ENCODE measurements around the gene PLEKHB2. TPM values are rescaled to one million over a fixed set of nuclear protein-coding genes. Genes with fewer than 3 reads are reported as not detected.
A peak's percentile ranks its signal among the peaks of the same experiment; 100 is the strongest.
"Not testable (repeated sequence)": the region's sequence is repeated elsewhere in the genome, so short reads cannot be mapped to it uniquely, and the experiment has no call there.

The PLEKHB2 gene
- total RNA-seq, 1 donor from 2014 or later, result 53.9 TPM

DNA sequence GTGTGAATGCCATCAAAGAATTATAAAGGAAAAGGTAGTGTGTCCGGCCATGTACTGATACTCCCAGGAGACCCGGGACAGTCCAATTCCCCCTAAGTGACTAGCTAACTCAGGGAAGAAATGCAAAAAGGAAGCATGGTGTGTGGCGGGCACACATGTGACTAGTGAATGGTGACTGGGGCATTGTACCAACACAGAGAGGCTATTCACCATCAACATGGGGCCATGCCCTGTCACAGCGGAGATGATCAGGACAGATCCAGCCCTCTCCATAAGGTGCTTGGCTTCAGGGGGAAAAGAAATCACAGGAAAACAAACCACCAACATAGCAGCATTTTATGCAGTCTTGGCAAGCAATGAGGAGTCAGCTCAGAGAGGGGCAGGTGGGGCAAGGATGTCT, 46.2 kb upstream of the PLEKHB2 start:
- no peak overlapping the region for H3K27ac Mint-ChIP-seq (ENCODE audit: unreplicated experiment)
- H3K4me1 Mint-ChIP-seq (ENCODE audit: unreplicated experiment), result peaks cover 31% of the 10 kb centered on the region
- H3K9me3 Mint-ChIP-seq (ENCODE audit: unreplicated experiment), result no peaks in the 10 kb centered on the region
- no peak for DNase-seq (ENCODE audit: extremely low spot score, unreplicated experiment)
- TF ChIP-seq, protein P1, sequence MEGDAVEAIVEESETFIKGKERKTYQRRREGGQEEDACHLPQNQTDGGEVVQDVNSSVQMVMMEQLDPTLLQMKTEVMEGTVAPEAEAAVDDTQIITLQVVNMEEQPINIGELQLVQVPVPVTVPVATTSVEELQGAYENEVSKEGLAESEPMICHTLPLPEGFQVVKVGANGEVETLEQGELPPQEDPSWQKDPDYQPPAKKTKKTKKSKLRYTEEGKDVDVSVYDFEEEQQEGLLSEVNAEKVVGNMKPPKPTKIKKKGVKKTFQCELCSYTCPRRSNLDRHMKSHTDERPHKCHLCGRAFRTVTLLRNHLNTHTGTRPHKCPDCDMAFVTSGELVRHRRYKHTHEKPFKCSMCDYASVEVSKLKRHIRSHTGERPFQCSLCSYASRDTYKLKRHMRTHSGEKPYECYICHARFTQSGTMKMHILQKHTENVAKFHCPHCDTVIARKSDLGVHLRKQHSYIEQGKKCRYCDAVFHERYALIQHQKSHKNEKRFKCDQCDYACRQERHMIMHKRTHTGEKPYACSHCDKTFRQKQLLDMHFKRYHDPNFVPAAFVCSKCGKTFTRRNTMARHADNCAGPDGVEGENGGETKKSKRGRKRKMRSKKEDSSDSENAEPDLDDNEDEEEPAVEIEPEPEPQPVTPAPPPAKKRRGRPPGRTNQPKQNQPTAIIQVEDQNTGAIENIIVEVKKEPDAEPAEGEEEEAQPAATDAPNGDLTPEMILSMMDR (IDR thresholded peaks at IDR 0.05), result no peak
- peaks cover 23% of the 10 kb centered on the region for H3K36me3 Mint-ChIP-seq (ENCODE audit: unreplicated experiment)
- no peak overlapping the region for H3K4me3 Mint-ChIP-seq (ENCODE audit: unreplicated experiment)
- no peaks in the 10 kb centered on the region for H3K27me3 Mint-ChIP-seq (ENCODE audit: unreplicated experiment)

DNA sequence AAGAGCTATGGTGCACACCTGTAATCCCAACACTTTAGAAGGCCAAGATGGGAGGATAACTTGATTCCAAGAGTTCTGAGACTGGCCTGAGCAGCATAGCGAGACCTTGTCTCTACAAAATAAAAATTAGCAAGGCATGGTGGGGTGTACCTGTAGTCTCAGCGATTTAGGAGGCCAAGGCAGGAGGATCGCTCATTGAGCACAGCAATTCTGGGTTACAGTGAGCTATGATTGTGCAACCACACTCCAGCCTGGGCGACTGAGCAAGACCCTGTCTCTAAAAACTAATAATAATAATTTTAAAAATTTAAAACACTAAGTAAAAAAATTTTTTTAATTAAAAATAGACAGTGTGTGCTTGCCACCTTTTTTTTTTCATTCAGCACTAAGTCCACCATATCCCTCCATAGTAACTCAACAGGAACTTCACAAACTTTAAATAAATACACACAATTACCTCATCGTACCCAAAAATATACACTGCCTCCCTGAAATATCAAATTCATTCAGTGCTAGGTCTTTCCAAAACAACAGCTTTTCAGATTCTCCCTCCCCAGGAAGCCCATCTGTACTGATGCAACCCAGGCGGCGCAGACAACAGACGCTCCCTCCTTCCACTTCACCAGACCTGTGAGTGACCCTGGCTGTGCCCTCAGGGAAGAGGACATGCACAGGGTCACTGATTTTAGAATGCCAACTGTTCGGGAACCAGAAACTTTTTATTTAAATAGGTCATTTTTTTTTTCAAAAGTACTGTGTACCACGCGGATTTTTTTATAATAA, 41.4 kb upstream of the PLEKHB2 start:
- Mint-ChIP-seq H3K27ac (ENCODE audit: unreplicated experiment) (peak overlapping the region; percentile 64), H3K4me1 (ENCODE audit: unreplicated experiment) (peaks cover 20% of the 10 kb centered on the region), H3K9me3 (ENCODE audit: unreplicated experiment) (no peaks in the 10 kb centered on the region), H3K4me3 (ENCODE audit: unreplicated experiment) (no peak overlapping the region), H3K27me3 (ENCODE audit: unreplicated experiment) (no peaks in the 10 kb centered on the region), H3K36me3 (ENCODE audit: unreplicated experiment) (peaks cover 17% of the 10 kb centered on the region)
- no peak for DNase-seq (ENCODE audit: extremely low spot score, unreplicated experiment)
- TF ChIP-seq, protein P1 (IDR thresholded peaks at IDR 0.05), result no peak

DNA sequence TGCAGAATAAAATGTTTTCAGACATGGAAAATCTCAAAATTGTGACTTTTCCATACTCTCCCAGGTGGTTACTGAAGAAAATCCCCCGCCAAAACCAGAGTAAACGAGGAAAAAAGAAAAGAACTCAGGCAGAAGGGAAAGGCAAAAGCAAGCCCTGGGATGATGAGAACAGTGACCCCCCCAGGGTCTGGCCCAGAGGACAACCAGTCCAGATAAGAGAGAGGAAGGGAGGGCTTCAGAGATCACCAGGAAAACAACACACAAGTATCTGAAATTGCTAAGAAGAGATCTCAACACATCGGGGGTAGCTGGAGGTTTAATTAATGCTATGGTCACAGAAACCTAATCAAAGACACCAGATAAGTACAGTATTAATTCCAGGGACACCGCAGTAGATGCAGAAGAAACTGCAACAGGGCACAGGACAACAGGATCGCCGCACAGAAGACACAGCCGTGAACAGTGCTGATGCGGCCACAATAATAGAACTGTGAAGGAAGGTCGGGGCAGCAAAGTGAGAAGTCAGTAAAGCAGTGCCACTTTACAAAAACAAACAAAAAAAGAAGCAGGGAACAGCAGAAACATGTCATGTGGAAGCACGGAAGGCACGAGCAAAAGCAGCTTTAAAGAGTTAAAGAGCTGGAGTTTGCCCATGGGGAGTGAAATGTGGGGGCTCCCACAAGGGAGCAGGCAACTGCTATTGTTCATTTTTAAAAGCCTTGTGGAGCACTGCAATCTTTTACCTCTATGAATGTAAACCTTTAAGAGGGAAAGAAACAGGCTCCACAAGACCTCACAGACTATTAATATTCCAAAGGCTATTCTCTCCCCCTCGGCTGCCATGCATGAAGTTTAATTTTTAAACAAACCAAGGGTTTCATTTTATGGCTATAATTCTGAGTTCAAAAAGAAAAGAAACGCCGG, 40.3 kb upstream of the PLEKHB2 start:
- TF ChIP-seq, protein P1 (IDR thresholded peaks at IDR 0.05), result no peak
- Mint-ChIP-seq H3K27ac (ENCODE audit: unreplicated experiment) (peak overlapping the region; percentile 19), H3K9me3 (ENCODE audit: unreplicated experiment) (no peaks in the 10 kb centered on the region), H3K36me3 (ENCODE audit: unreplicated experiment) (peaks cover 17% of the 10 kb centered on the region), H3K4me3 (ENCODE audit: unreplicated experiment) (no peak overlapping the region), H3K4me1 (ENCODE audit: unreplicated experiment) (peaks cover 20% of the 10 kb centered on the region), H3K27me3 (ENCODE audit: unreplicated experiment) (no peaks in the 10 kb centered on the region)
- DNase-seq (ENCODE audit: extremely low spot score, unreplicated experiment), result no peak

DNA sequence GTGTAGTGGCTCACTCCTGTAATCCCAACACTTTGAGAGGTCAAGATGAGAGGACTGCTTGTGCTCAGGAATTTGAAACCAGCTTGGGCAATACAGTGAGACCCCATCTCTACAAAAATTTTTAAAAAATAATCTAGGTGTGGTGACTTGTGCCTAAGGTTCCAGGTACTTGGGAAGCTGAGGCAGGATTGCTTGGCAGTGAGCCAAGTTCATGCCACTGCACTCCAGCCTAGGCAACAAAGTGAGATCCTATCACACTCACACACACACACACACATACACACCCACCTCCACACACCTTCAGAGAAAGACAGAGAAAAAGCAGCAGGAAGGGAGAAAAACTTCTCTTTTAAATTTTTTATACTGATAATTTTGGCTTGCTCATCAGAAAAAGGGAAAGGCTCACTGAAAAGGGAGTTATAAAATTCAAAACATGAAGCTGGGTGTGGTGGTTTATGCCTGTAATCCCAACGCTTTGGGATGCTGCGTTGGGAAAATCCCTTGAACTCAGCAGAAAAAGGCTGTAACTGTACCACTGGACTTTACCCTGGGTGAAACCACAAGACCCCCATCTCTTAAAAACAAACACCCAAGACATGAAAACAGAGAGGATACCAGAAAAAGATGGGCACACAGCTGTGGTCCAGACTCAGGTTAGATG, 37.5 kb upstream of the PLEKHB2 start:
- no peak for DNase-seq (ENCODE audit: extremely low spot score, unreplicated experiment)
- peak overlapping the region; percentile 8 for H3K27ac Mint-ChIP-seq (ENCODE audit: unreplicated experiment)
- TF ChIP-seq, protein P1 (IDR thresholded peaks at IDR 0.05), result no peak
- no peaks in the 10 kb centered on the region for H3K27me3 Mint-ChIP-seq (ENCODE audit: unreplicated experiment)
- H3K4me3 Mint-ChIP-seq (ENCODE audit: unreplicated experiment), result no peak overlapping the region
- H3K9me3 Mint-ChIP-seq (ENCODE audit: unreplicated experiment), result no peaks in the 10 kb centered on the region
- peaks cover 28% of the 10 kb centered on the region for H3K36me3 Mint-ChIP-seq (ENCODE audit: unreplicated experiment)
- H3K4me1 Mint-ChIP-seq (ENCODE audit: unreplicated experiment), result peaks cover 15% of the 10 kb centered on the region

DNA sequence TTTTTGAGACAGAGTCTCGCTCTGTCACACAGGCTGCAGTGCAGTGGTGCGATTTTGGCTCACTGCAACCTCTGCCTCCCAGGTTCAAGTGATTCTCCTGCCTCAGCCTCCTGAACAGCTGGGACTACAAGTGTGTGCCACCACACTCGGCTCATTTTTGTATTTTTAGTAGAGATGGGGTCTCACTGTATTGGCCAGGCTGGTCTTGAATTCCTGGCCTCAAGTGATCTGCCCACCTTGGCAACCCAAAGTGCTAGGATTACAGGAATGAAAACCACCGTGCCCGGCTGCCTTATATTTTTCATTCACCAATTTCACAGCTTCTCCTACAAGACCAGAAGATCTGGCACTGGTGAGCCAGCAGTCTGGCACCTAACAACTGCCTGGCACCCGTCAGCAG, 37.0 kb upstream of the PLEKHB2 start:
- H3K27ac Mint-ChIP-seq (ENCODE audit: unreplicated experiment); H3K27me3 Mint-ChIP-seq (ENCODE audit: unreplicated experiment); H3K9me3 Mint-ChIP-seq (ENCODE audit: unreplicated experiment); DNase-seq (ENCODE audit: extremely low spot score, unreplicated experiment); H3K4me3 Mint-ChIP-seq (ENCODE audit: unreplicated experiment): not testable (repeated sequence)
- Mint-ChIP-seq H3K4me1 (ENCODE audit: unreplicated experiment) (peaks cover 15% of the 10 kb centered on the region), H3K36me3 (ENCODE audit: unreplicated experiment) (peaks cover 28% of the 10 kb centered on the region)

DNA sequence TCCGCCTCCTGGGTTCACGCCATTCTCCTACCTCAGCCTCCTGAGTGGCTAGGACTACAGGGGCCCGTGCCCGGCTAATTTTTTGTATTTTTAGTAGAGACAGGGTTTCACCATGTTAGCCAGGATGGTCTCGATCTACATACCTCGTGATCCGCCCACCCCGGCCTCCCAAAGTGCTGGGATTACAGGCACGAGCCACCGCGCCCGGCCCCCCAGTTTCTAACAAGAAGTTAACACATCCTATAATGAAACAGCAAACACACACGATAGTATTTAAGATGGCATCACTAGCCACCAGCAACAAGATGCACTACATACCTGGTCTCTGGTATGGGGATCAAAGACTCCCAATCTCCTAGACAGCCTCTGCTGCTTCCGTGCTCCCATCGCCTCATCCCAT, 29.6 kb upstream of the PLEKHB2 start:
- not testable (repeated sequence) for H3K4me1 Mint-ChIP-seq (ENCODE audit: unreplicated experiment); H3K27me3 Mint-ChIP-seq (ENCODE audit: unreplicated experiment); H3K9me3 Mint-ChIP-seq (ENCODE audit: unreplicated experiment); H3K27ac Mint-ChIP-seq (ENCODE audit: unreplicated experiment); H3K4me3 Mint-ChIP-seq (ENCODE audit: unreplicated experiment); DNase-seq (ENCODE audit: extremely low spot score, unreplicated experiment)
- peaks cover 49% of the 10 kb centered on the region for H3K36me3 Mint-ChIP-seq (ENCODE audit: unreplicated experiment)

Data from osteocyte (in vitro differentiated cells).